ENCODE measurements around the gene PCDHGA4. TPM values are rescaled to one million over a fixed set of nuclear protein-coding genes. Genes with fewer than 3 reads are reported as not detected.

PCDHGA4 gene
- total RNA-seq, 1 donor from 2014 or later, result 0.75 TPM

Other genes with a start within 250 kb of the PCDHGA4 start
- 1.3 and 2.7 TPM in 2 replicates for gene PCDHB4, start 233.2 kb upstream of the PCDHGA4 start, total RNA-seq (ENCODE audit: low replicate concordance)
- gene PCDHB5, start 219.8 kb upstream of the PCDHGA4 start, total RNA-seq (ENCODE audit: low replicate concordance), result 7.3 and 28.8 TPM in 2 replicates
- 0.80 and 0.95 TPM in 2 replicates for gene PCDHB6, start 205.0 kb upstream of the PCDHGA4 start, total RNA-seq (ENCODE audit: low replicate concordance)
- 0.29 and 0.63 TPM in 2 replicates for gene PCDHB7, start 182.4 kb upstream of the PCDHGA4 start, total RNA-seq (ENCODE audit: low replicate concordance)
- 0.99 and 3.9 TPM in 2 replicates for gene PCDHB8, start 177.2 kb upstream of the PCDHGA4 start, total RNA-seq (ENCODE audit: low replicate concordance)
- gene PCDHB16, start 172.6 kb upstream of the PCDHGA4 start, total RNA-seq (ENCODE audit: low replicate concordance), result 3.1 and 6.9 TPM in 2 replicates
- gene PCDHB9, start 167.9 kb upstream of the PCDHGA4 start, total RNA-seq (ENCODE audit: low replicate concordance), result 2.2 and 2.8 TPM in 2 replicates
- 2.1 and 3.2 TPM in 2 replicates for gene PCDHB10, start 162.7 kb upstream of the PCDHGA4 start, total RNA-seq (ENCODE audit: low replicate concordance)
- 2.0 and 3.3 TPM in 2 replicates for gene PCDHB11, start 155.4 kb upstream of the PCDHGA4 start, total RNA-seq (ENCODE audit: low replicate concordance)
- gene PCDHB12, start 146.3 kb upstream of the PCDHGA4 start, total RNA-seq (ENCODE audit: low replicate concordance), result 1.4 and 2.3 TPM in 2 replicates
- 2.3 and 4.7 TPM in 2 replicates for gene PCDHB13, start 141.1 kb upstream of the PCDHGA4 start, total RNA-seq (ENCODE audit: low replicate concordance)
- gene PCDHB14, start 131.7 kb upstream of the PCDHGA4 start, total RNA-seq (ENCODE audit: low replicate concordance), result 3.1 and 3.7 TPM in 2 replicates
- 3.3 and 3.8 TPM in 2 replicates for gene PCDHB15, start 109.6 kb upstream of the PCDHGA4 start, total RNA-seq (ENCODE audit: low replicate concordance)
- gene SLC25A2, start 51.0 kb upstream of the PCDHGA4 start, total RNA-seq (ENCODE audit: low replicate concordance), result 0.45 and 0.92 TPM in 2 replicates
- 87.0 and 92.0 TPM in 2 replicates for gene TAF7, start 34.2 kb upstream of the PCDHGA4 start, total RNA-seq (ENCODE audit: low replicate concordance)
- gene PCDHGA1, start 24.5 kb upstream of the PCDHGA4 start, total RNA-seq (ENCODE audit: low replicate concordance), result 0.31 and 0.74 TPM in 2 replicates
- gene PCDHGA2, start 16.3 kb upstream of the PCDHGA4 start, total RNA-seq (ENCODE audit: low replicate concordance), result 0.17 and 0.69 TPM in 2 replicates
- gene PCDHGA3, start 11.2 kb upstream of the PCDHGA4 start, total RNA-seq (ENCODE audit: low replicate concordance), result 0.27 and 2.3 TPM in 2 replicates
- 1.1 and 1.8 TPM in 2 replicates for gene PCDHGB1, start 4.9 kb upstream of the PCDHGA4 start, total RNA-seq (ENCODE audit: low replicate concordance)
- gene PCDHGB2, start 5.0 kb downstream of the PCDHGA4 start, total RNA-seq (ENCODE audit: low replicate concordance), result 0.94 and 0.95 TPM in 2 replicates
- gene PCDHGA5, start 9.1 kb downstream of the PCDHGA4 start, total RNA-seq (ENCODE audit: low replicate concordance), result 0.39 and 0.88 TPM in 2 replicates
- 0.39 and 1.2 TPM in 2 replicates for gene PCDHGB3, start 15.2 kb downstream of the PCDHGA4 start, total RNA-seq (ENCODE audit: low replicate concordance)
- 0.41 and 0.86 TPM in 2 replicates for gene PCDHGA6, start 18.9 kb downstream of the PCDHGA4 start, total RNA-seq (ENCODE audit: low replicate concordance)
- 0.31 and 0.40 TPM in 2 replicates for gene PCDHGA7, start 27.7 kb downstream of the PCDHGA4 start, total RNA-seq (ENCODE audit: low replicate concordance)
- gene PCDHGB4, start 32.7 kb downstream of the PCDHGA4 start, total RNA-seq (ENCODE audit: low replicate concordance), result 13.0 and 15.6 TPM in 2 replicates
- 1.3 and 2.1 TPM in 2 replicates for gene PCDHGA8, start 37.6 kb downstream of the PCDHGA4 start, total RNA-seq (ENCODE audit: low replicate concordance)
- gene PCDHGB5, start 42.9 kb downstream of the PCDHGA4 start, total RNA-seq (ENCODE audit: low replicate concordance), result 2.6 and 8.1 TPM in 2 replicates
- 0.97 and 2.2 TPM in 2 replicates for gene PCDHGA9, start 47.8 kb downstream of the PCDHGA4 start, total RNA-seq (ENCODE audit: low replicate concordance)
- gene PCDHGB6, start 53.0 kb downstream of the PCDHGA4 start, total RNA-seq (ENCODE audit: low replicate concordance), result 4.9 and 39.4 TPM in 2 replicates
- gene PCDHGA10, start 58.0 kb downstream of the PCDHGA4 start, total RNA-seq (ENCODE audit: low replicate concordance), result 9.8 and 18.5 TPM in 2 replicates
- gene PCDHGB7, start 62.7 kb downstream of the PCDHGA4 start, total RNA-seq (ENCODE audit: low replicate concordance), result 4.4 and 8.5 TPM in 2 replicates
- 2.6 TPM in 2 replicates for gene PCDHGA11, start 66.0 kb downstream of the PCDHGA4 start, total RNA-seq (ENCODE audit: low replicate concordance)
- gene PCDHGA12, start 75.5 kb downstream of the PCDHGA4 start, total RNA-seq (ENCODE audit: low replicate concordance), result 1.2 and 1.7 TPM in 2 replicates
- gene PCDHGC3, start 120.9 kb downstream of the PCDHGA4 start, total RNA-seq (ENCODE audit: low replicate concordance), result 11.0 and 60.3 TPM in 2 replicates
- gene PCDHGC4, start 130.0 kb downstream of the PCDHGA4 start, total RNA-seq (ENCODE audit: low replicate concordance), result 0.38 and 4.0 TPM in 2 replicates
- gene PCDHGC5, start 134.1 kb downstream of the PCDHGA4 start, total RNA-seq (ENCODE audit: low replicate concordance), result 0.45 and 1.9 TPM in 2 replicates